ENCODE measurements around the gene SYT15. TPM values are rescaled to one million over a fixed set of nuclear protein-coding genes. Genes with fewer than 3 reads are reported as not detected.
A peak's percentile ranks its signal among the peaks of the same experiment; 100 is the strongest.

SYT15 gene
- total RNA-seq, 1 experiment from 2014 or later, result 0.59 TPM

GRCh38 chr10:46540412-46541016, 38.4 kb upstream of the SYT15 start:
- no peaks in the 10 kb centered on the region for H3K79me2 ChIP-seq (ENCODE audit: insufficient read depth, low read length)
- Mint-ChIP-seq H3K27me3 (ENCODE audit: low read depth) (peaks cover 31% of the 10 kb centered on the region), H3K4me1 (peaks cover 38 to 50% of the 10 kb centered on the region in 2 experiments), H3K27ac (no peak overlapping the region), H3K36me3 (ENCODE audit: insufficient read depth in 1 of 3, low read depth in 3 of 3) (no peaks in the 10 kb centered on the region), H3K9me3 (no peaks in the 10 kb centered on the region), H3K4me3 (peak overlapping the region; percentile 68 to 74)
- no peak overlapping the region for H4K91ac ChIP-seq (ENCODE audit: insufficient read length, low read depth, low read length)
- no peak overlapping the region for H2AFZ ChIP-seq (ENCODE audit: low read length)
- peak overlapping the region; percentile 54 for H3K4me2 ChIP-seq (ENCODE audit: insufficient read depth, insufficient read length, low read length)
- H4K5ac ChIP-seq (ENCODE audit: insufficient read length, low read depth, low read length), result no peak overlapping the region
- H3K14ac ChIP-seq (ENCODE audit: insufficient read depth, low read length), result no peak overlapping the region
- peaks cover 3% of the 10 kb centered on the region for H3K23me2 ChIP-seq (ENCODE audit: insufficient read length, low read depth, low read length, poor library complexity, severe bottlenecking)
- H3K4ac ChIP-seq (ENCODE audit: low read depth, low read length), result no peak overlapping the region
- H2BK15ac ChIP-seq (ENCODE audit: low read depth, low read length), result no peak overlapping the region
- no peak overlapping the region for H2BK12ac ChIP-seq (ENCODE audit: insufficient read length, low read depth, low read length)
- no peak overlapping the region for H2AK5ac ChIP-seq (ENCODE audit: insufficient read length, low read length)
- no peak overlapping the region for H3K18ac ChIP-seq (ENCODE audit: insufficient read length, low read depth, low read length)
- no peak overlapping the region for H2BK20ac ChIP-seq (ENCODE audit: low read depth, low read length, poor library complexity, severe bottlenecking)
- H3K56ac ChIP-seq (ENCODE audit: insufficient read length, low read depth, low read length), result no peak overlapping the region
- no peak for TF ChIP-seq CTCF (conservative IDR thresholded peaks at IDR 0.05)
- no peaks in the 10 kb centered on the region for H3K79me1 ChIP-seq (ENCODE audit: insufficient read depth, low read depth, low read length, poor library complexity, severe bottlenecking)
- H3K4me1 ChIP-seq (ENCODE audit: insufficient read depth, low read length), result peaks cover 12% of the 10 kb centered on the region; the same call in 1 of the 2 replicates
- DNase-seq, result no peak
- no peaks in the 10 kb centered on the region; the same call in 1 of the 2 replicates for H3K27me3 ChIP-seq (ENCODE audit: insufficient read depth, low read length)
- H2BK5ac ChIP-seq (ENCODE audit: insufficient read length, low read length), result no peak overlapping the region
- no peaks in the 10 kb centered on the region for H3K9me3 ChIP-seq (ENCODE audit: control insufficient read depth, low read depth, low read length)
- no peak overlapping the region for H2BK120ac ChIP-seq (ENCODE audit: low read depth, low read length, poor library complexity, severe bottlenecking)
- no peak overlapping the region for H3K23ac ChIP-seq (ENCODE audit: insufficient read length, low read depth, low read length)
- H4K20me1 ChIP-seq (ENCODE audit: control insufficient read depth, insufficient read depth, insufficient read length), result no peaks in the 10 kb centered on the region
- no CpG with 5 or more reads among the region's 8 CpGs for WGBS (ENCODE audit: extremely low coverage, insufficient read length, low lambda C conversion rate)
- H4K8ac ChIP-seq (replicated peaks; ENCODE audit: insufficient read length, low read depth, low read length), result no peak overlapping the region
- H3K9ac ChIP-seq (ENCODE audit: extremely low read depth, insufficient read length, low read length), result no peak overlapping the region
- no peak overlapping the region for H3T11ph ChIP-seq (ENCODE audit: low read length)
- no peak overlapping the region for H3K27ac ChIP-seq (ENCODE audit: insufficient read length, low read depth, low read length)
